Ectodermal cell (in vitro differentiated cells): ENCODE measurements around the gene ITGB1.
A peak's percentile ranks its signal among the peaks of the same experiment; 100 is the strongest.
"Not testable (repeated sequence)": the region's sequence is repeated elsewhere in the genome, so short reads cannot be mapped to it uniquely, and the experiment has no call there.

Experiments used
- H3K27ac ChIP-seq: 2 replicates; pipeline ENCODE4 v1.7.0; 2013; ENCODE audit warnings: mild to moderate bottlenecking, low read depth, low read length; ENCODE audit not compliant: insufficient read depth, poor library complexity, severe bottlenecking
- H3K27me3 ChIP-seq: 2 replicates; pipeline ENCODE4 v1.7.0; 2013; ENCODE audit warnings: mild to moderate bottlenecking, low read length; ENCODE audit not compliant: insufficient read depth, control insufficient read depth, poor library complexity, severe bottlenecking
- H3K36me3 ChIP-seq: one replicate; pipeline ENCODE4 v1.7.0; 2013; ENCODE audit warnings: low read length; ENCODE audit not compliant: control insufficient read depth, insufficient read depth
- H3K4me1 ChIP-seq: one replicate; pipeline ENCODE4 v1.7.0; 2013; ENCODE audit warnings: low read length; ENCODE audit not compliant: control insufficient read depth, insufficient read depth
- H3K4me3 ChIP-seq: 2 replicates; pipeline ENCODE4 v1.7.0; 2013; ENCODE audit warnings: low read depth, low read length, control low read depth; ENCODE audit not compliant: insufficient read depth
- H3K9me3 ChIP-seq: 2 replicates; pipeline ENCODE4 v1.7.0; 2013; ENCODE audit warnings: mild to moderate bottlenecking, low read length, moderate library complexity; ENCODE audit not compliant: control insufficient read depth
- WGBS, 2 experiments: methylation state at CpG; one replicate each; pipeline ENCODE4 v1.1.7; 2013; ENCODE audit warnings: missing lambda C conversion rate in 2 of 2; 5-methylcytosine and 5-hydroxymethylcytosine counted together

Gene ITGB1

DNA sequence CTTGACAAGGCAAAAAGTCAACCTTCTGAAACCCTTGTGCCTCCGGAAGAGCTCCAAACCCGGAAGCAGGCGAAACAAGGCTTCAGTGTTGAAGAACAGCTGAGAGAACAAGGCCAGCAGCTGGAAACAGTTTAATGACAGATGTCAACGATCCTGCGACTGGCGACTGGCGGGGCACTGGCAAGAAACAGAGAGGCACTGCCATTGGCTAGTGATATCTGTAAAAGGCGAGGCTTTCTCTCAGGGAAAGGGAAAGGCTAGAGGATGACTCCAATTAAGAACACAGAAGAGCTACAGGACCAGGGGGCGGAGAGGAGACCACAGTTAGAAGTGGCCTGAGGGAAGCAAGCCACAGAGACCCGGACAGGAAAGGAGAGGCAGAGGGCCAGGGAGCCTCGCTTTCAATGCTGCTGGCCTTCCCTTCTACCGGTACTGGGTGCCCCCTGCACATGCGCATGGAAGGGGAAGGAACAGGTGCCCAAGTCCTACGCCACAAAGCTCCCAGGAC is 19.4 kb downstream of the ITGB1 start:
- 68 to 73% methylated on average over 14 of the region's 14 CpGs for WGBS, 2 experiments
- no peaks in the 10 kb centered on the region for H3K27me3 ChIP-seq
- H3K4me1 ChIP-seq: peaks cover 5% of the 10 kb centered on the region
- H3K27ac ChIP-seq: no peak overlapping the region
- H3K36me3 ChIP-seq: peaks cover 5% of the 10 kb centered on the region
- H3K4me3 ChIP-seq: no peak overlapping the region
- H3K9me3 ChIP-seq: no peaks in the 10 kb centered on the region

DNA sequence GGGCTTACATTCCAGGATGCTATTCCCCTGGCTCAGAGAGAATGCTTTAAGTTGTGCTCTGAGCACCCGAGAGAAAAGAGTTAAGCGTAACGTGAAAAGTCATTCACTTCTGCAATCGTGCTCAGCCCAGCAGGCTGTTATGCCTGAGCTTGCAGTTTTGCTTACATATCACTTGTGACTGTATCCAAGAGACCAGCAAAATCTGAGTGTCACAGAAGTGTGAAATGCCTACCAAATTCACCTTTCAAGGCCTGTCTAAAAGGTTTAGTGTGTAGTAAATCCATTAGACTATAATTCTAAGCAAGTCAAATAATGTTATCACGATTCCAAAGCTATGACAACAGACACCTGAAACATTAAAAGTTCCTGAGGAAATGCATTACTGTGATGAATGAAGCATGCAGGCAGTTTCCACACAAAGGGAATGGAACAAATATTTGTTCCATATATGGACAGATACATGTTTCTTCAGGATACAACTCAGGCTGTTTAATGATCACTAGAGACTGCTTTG is 20.1 kb downstream of the ITGB1 start:
- WGBS, 2 experiments: 66 to 73% methylated on average over 4 to 5 of the region's 5 CpGs
- Histone ChIP-seq H3K4me3 (no peak overlapping the region), H3K4me1 (peaks cover 5% of the 10 kb centered on the region), H3K36me3 (peaks cover 5% of the 10 kb centered on the region), H3K27me3 (no peaks in the 10 kb centered on the region), H3K9me3 (no peaks in the 10 kb centered on the region), H3K27ac (peak overlapping the region; percentile 31)

DNA sequence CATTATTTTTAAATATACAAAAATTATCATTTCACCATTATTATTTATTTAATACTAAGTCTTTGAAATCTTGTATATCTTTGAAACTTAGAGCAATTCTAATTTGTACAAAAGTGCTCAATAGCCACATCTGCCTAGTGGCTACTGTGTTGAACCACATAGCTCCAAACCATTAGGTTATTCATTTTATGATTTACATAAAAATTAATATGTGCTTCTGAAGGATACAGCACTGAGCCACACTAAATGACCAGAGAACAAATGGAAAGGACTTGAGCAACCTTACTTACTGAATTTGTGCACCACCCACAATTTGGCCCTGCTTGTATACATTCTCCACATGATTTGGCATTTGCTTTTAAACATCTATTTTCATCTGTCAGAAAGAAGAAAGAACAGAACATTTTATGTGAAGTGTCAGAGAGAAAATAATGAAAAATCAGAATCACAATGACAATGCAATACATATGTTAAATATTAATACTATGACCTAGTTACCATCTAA is 25.8 kb downstream of the ITGB1 start:
- H3K36me3 ChIP-seq: peaks cover 14% of the 10 kb centered on the region
- no peaks in the 10 kb centered on the region for H3K4me1 ChIP-seq
- no peak overlapping the region for H3K4me3 ChIP-seq
- no peak overlapping the region for H3K27ac ChIP-seq
- no peaks in the 10 kb centered on the region for H3K27me3 ChIP-seq
- H3K9me3 ChIP-seq: no peaks in the 10 kb centered on the region

DNA sequence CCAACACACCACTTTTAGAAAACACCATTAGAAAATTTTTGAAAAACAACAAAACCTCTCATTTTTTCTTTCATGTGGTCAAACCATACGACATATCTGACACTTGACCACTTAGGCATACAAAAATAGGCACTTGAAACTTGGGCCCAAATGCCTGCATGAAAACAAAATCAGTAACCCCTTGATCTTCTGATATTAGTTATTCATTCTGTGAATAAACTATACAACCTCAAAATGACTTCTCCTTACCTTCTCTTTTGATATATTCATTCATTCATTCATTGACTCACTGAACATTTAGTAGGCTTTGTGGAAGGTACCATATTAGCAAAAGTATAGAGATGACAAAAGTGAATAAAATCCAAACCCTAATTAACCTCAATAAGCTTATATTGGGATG is 26.4 kb downstream of the ITGB1 start:
- H3K27me3 ChIP-seq: no peaks in the 10 kb centered on the region
- no peak overlapping the region for H3K4me3 ChIP-seq
- H3K27ac ChIP-seq: no peak overlapping the region
- no peaks in the 10 kb centered on the region for H3K4me1 ChIP-seq
- H3K36me3 ChIP-seq: peaks cover 19% of the 10 kb centered on the region
- H3K9me3 ChIP-seq: no peaks in the 10 kb centered on the region
- whole genome bisulfite sequencing, 2 experiments: 93 to 100% methylated on average over 1 of the region's 1 CpG

DNA sequence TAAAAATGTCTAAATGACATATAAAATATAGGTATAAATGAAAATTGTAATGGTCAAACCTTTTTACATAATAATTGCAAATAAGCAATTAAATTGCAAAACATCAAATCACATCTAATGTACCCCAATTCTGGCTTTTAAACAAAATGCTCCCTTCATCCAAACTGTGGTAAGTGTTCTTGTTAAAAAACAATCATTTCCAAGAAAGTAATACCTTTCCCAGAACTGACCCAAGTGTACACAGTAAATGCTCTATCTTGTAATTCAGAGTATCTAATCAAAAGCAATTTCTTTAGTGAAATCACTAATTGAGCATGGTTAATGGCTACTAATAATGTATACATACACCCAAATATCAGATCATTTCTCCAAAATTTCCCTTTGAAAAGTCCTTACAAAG is 28.0 kb downstream of the ITGB1 start:
- Histone ChIP-seq H3K27ac (no peak overlapping the region), H3K4me3 (no peak overlapping the region), H3K4me1 (no peaks in the 10 kb centered on the region), H3K36me3 (peaks cover 30% of the 10 kb centered on the region), H3K27me3 (no peaks in the 10 kb centered on the region), H3K9me3 (no peaks in the 10 kb centered on the region)

DNA sequence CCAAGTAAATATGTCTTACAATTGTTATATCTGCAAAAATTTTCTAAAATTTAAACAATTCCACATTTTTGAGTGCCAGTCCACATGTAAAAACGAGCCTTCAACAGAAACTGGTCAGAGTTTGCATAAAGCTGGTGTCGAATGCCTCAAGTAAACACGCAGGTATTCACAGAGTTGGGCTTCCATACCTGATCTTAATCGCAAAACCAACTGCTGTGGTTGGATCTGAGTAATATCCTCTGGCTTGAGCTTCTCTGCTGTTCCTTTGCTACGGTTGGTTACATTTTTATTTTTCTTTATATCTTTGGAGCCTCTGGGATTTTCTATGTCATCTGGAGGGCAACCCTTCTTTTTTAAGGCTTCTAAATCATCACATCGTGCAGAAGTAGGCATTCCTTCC is 28.4 kb downstream of the ITGB1 start:
- no peak overlapping the region for H3K4me3 ChIP-seq
- no peaks in the 10 kb centered on the region for H3K4me1 ChIP-seq
- H3K9me3 ChIP-seq: no peaks in the 10 kb centered on the region
- H3K27me3 ChIP-seq: no peaks in the 10 kb centered on the region
- H3K36me3 ChIP-seq: peaks cover 28% of the 10 kb centered on the region
- 94 to 95% methylated on average over 5 of the region's 6 CpGs for WGBS, 2 experiments
- H3K27ac ChIP-seq: no peak overlapping the region

DNA sequence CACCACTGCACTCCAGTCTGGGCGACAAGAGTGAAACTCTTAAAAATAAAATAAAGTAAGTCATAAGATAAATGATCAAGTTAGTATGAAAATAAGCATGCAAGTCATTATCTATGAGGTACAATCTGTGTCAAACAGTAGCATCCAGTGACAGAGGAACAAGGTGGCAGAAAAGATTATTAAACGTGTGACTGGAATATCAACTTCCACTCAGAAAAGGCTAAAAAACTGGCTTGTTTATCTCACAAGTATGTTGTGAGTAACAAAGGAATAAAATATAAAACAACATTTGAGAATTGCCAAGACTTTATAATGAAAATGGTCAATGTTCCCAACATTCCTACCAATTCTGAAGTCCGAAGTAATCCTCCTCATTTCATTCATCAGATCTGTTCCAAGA is 30.3 kb downstream of the ITGB1 start:
- Histone ChIP-seq H3K4me3 (no peak overlapping the region), H3K36me3 (peaks cover 28% of the 10 kb centered on the region), H3K9me3 (no peaks in the 10 kb centered on the region), H3K27me3 (no peaks in the 10 kb centered on the region), H3K27ac (no peak overlapping the region), H3K4me1 (no peaks in the 10 kb centered on the region)
- WGBS, 2 experiments: 93 to 100% methylated on average over 3 of the region's 3 CpGs

DNA sequence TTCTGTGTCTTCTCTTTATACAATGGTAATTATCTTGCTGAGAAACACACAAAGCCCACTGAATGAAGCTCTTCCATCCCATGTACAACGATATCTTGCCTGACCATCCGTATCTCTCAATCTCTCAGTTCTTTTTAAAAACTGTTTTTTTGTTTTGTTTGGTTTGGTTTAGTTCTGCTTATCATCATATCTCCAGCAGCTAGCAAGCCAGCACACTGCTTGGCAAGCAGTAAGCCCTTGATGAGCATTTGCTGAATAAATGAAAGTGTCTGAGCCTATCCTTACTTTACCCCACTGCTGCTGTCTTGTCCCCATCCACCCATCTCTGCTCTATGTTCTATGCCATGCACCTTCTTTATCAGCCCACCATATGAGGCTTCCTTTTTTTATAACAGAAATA is 34.2 kb downstream of the ITGB1 start:
- WGBS, 2 experiments: 96 to 100% methylated on average over 2 of the region's 2 CpGs
- no peaks in the 10 kb centered on the region for H3K9me3 ChIP-seq
- H3K4me1 ChIP-seq: no peaks in the 10 kb centered on the region
- peaks cover 46% of the 10 kb centered on the region for H3K36me3 ChIP-seq
- H3K4me3 ChIP-seq: no peak overlapping the region
- H3K27ac ChIP-seq: no peak overlapping the region
- no peaks in the 10 kb centered on the region for H3K27me3 ChIP-seq

DNA sequence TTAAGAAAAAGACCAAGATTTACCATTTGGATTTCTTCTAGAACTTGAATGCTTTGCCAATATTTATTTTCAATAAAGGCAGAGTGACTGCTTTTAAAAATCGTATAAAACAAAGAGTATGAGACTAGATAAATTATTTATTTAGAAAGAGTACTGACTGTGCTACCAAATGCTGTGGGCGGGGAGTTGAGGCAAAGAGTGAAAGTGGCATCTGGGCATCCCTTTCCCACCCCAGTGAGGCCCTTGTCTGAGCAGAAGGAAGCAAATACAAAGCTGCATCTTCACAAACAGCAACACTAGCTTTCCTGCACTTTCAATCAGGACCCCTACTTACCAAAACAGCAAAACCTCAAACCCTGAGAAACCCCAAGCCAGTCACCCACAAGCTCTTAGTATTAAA is 34.9 kb downstream of the ITGB1 start:
- H3K4me1 ChIP-seq: no peaks in the 10 kb centered on the region
- 92 to 94% methylated on average over 2 of the region's 2 CpGs for WGBS, 2 experiments
- no peak overlapping the region for H3K4me3 ChIP-seq
- no peaks in the 10 kb centered on the region for H3K9me3 ChIP-seq
- no peak overlapping the region for H3K27ac ChIP-seq
- peaks cover 49% of the 10 kb centered on the region for H3K36me3 ChIP-seq
- H3K27me3 ChIP-seq: no peaks in the 10 kb centered on the region

DNA sequence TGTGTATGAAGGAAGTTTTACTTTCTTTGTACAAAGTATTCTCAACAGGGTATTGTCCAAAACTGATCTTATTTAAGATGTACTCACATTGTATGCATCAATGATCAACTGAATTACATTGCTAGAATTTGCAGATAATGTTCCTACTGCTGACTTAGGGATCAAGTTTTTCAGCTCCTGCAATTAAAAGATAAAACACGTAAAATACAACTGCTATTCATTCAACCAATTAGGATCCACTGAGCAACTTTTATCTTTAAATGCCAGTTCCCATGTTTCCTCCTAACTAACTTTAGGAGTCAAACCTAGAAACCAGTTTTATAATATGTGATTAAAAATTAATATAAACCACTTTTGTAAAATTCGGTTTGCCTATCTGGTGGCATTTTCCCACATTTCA is 35.9 kb downstream of the ITGB1 start:
- Histone ChIP-seq H3K4me3 (no peak overlapping the region), H3K27ac (no peak overlapping the region)

DNA sequence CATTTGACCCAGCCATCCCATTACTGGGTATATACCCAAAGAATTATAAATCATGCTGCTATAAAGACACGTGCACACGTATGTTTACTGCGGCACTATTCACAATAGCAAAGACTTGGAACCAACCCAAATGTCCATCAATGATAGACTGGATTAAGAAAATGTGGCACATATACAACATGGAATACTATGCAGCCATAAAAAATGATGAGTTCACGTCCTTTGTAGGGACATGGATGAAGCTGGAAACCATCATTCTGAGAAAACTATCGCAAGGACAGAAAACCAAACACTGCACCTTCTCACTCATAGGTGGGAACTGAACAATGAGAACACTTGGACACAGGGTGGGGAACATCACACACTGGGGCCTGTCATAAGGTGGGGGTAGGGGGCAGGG is 40.2 kb downstream of the ITGB1 start:
- H3K4me1 ChIP-seq, H3K9me3 ChIP-seq, H3K27ac ChIP-seq, H3K4me3 ChIP-seq, H3K27me3 ChIP-seq: not testable (repeated sequence)
- 92 to 96% methylated on average over 2 of the region's 5 CpGs for WGBS, 2 experiments
- peaks cover 24% of the 10 kb centered on the region for H3K36me3 ChIP-seq

More for the DNA sequence above, 35.9 kb downstream of the ITGB1 start:
- 96 to 97% methylated on average over 2 of the region's 2 CpGs for WGBS, 2 experiments
- Histone ChIP-seq H3K9me3 (no peaks in the 10 kb centered on the region), H3K27me3 (no peaks in the 10 kb centered on the region), H3K36me3 (peaks cover 41% of the 10 kb centered on the region), H3K4me1 (no peaks in the 10 kb centered on the region)
